HepG2 (cell line): Measurements from ENCODE around the gene SGF29. TPM values are rescaled to one million over a fixed set of nuclear protein-coding genes. Genes with fewer than 3 reads are reported as not detected.

Experiments
- ARNT ChIP-seq: fragments of 450-650 bp; IDR thresholded peaks from 2 replicates; pipeline ENCODE4 v1.6.1; 2017
- BATF2 ChIP-seq: sonication (generic); formaldehyde crosslinking; IDR thresholded peaks from 2 replicates; pipeline ENCODE4 v1.8.0; 2022; ENCODE audit warnings: mild to moderate bottlenecking, missing genetic modification reagents, moderate library complexity
- BORCS8-MEF2B ChIP-seq: sonication (generic); formaldehyde crosslinking; IDR thresholded peaks from 2 replicates; pipeline ENCODE4 v1.8.0; 2022; ENCODE audit warnings: mild to moderate bottlenecking, missing genetic modification reagents
- HOXA5 ChIP-seq: sonication (generic); formaldehyde crosslinking; IDR thresholded peaks from 2 replicates; pipeline ENCODE4 v1.4.0; 2020; ENCODE audit warnings: missing genetic modification reagents
- KLF11 ChIP-seq: IDR thresholded peaks from 2 replicates; pipeline ENCODE4 v1.6.1; 2016; ENCODE audit warnings: missing compliant biosample characterization
- KLF12 ChIP-seq: sonication (generic); formaldehyde crosslinking; IDR thresholded peaks from 2 replicates; pipeline ENCODE4 v1.4.0; 2020; ENCODE audit warnings: missing genetic modification reagents, borderline replicate concordance
- KLF6 ChIP-seq: IDR thresholded peaks from 2 replicates; pipeline ENCODE4 v1.8.0; 2016; ENCODE audit warnings: missing biosample characterization, missing genetic modification reagents
- MEIS1 ChIP-seq: sonication (generic); formaldehyde crosslinking; IDR thresholded peaks from 2 replicates; pipeline ENCODE4 v1.9.0; 2021; ENCODE audit warnings: mild to moderate bottlenecking, missing genetic modification reagents, moderate library complexity, borderline replicate concordance
- MEIS2 ChIP-seq: sonication (generic); formaldehyde crosslinking; IDR thresholded peaks from 2 replicates; pipeline ENCODE4 v1.9.0; 2021; ENCODE audit warnings: mild to moderate bottlenecking, missing genetic modification reagents
- ONECUT2 ChIP-seq: sonication (generic); formaldehyde crosslinking; IDR thresholded peaks from 2 replicates; pipeline ENCODE4 v1.4.0; 2020; ENCODE audit warnings: missing genetic modification reagents
- PITX1 ChIP-seq: sonication (generic); formaldehyde crosslinking; IDR thresholded peaks from 2 replicates; pipeline ENCODE4 v1.5.1; 2020; ENCODE audit warnings: mild to moderate bottlenecking, missing genetic modification reagents
- SNRNP70 ChIP-seq: fragments of 200-400 bp; formaldehyde crosslinking; IDR thresholded peaks from 2 replicates; pipeline ENCODE4 v1.6.1; 2017; ENCODE audit warnings: mild to moderate bottlenecking, low read depth, low read length, moderate library complexity
- SRSF1 ChIP-seq: fragments of 200-400 bp; formaldehyde crosslinking; optimal IDR thresholded peaks from 2 replicates; pipeline ENCODE3; 2017; ENCODE audit warnings: mild to moderate bottlenecking, low read depth, low read length, moderate library complexity
- TCF12 ChIP-seq, 2 experiments: fragments of 450-650 bp in 1 of 2; sonication (generic) in 1 of 2; formaldehyde crosslinking in 1 of 2; IDR thresholded peaks; 2 replicates each; pipeline versions ENCODE4 v1.6.1 to v1.8.0; 2017 to 2022; ENCODE audit warnings: antibody characterized with exemption in 1 of 2, mild to moderate bottlenecking in 1 of 2, missing genetic modification reagents in 1 of 2, moderate library complexity in 1 of 2
- TCF7 ChIP-seq: sonication (generic); IDR thresholded peaks from 2 replicates; pipeline ENCODE4 v1.6.1; 2016; ENCODE audit warnings: antibody characterized with exemption, low read depth
- TRIM24 ChIP-seq: sonication (generic); formaldehyde crosslinking; IDR thresholded peaks from 2 replicates; pipeline ENCODE4 v1.8.0; 2022; ENCODE audit warnings: mild to moderate bottlenecking, missing genetic modification reagents
- ZBTB7B ChIP-seq: sonication (generic); formaldehyde crosslinking; IDR thresholded peaks from 2 replicates; pipeline ENCODE4 v1.4.0; 2020; ENCODE audit warnings: missing genetic modification reagents
- ZFP91 ChIP-seq: sonication (generic); formaldehyde crosslinking; IDR thresholded peaks from 2 replicates; pipeline ENCODE4 v1.9.0; 2022; ENCODE audit warnings: missing genetic modification reagents, mild to moderate bottlenecking, borderline replicate concordance
- ZNF136 ChIP-seq: sonication (generic); formaldehyde crosslinking; IDR thresholded peaks from 2 replicates; pipeline ENCODE4 v1.8.1; 2022; ENCODE audit warnings: low read depth, mild to moderate bottlenecking, moderate library complexity, missing genetic modification reagents
- ZNF274 ChIP-seq: sonication (generic); formaldehyde crosslinking; IDR thresholded peaks from 2 replicates; pipeline ENCODE4 v1.5.1; 2020; ENCODE audit warnings: mild to moderate bottlenecking, missing genetic modification reagents
- ZNF296 ChIP-seq: sonication (generic); formaldehyde crosslinking; conservative IDR thresholded peaks from 2 replicates; pipeline ENCODE4 v1.5.0; 2020; ENCODE audit warnings: mild to moderate bottlenecking, missing genetic modification reagents
- ZNF3 ChIP-seq: IDR thresholded peaks from 2 replicates; pipeline ENCODE4 v1.7.0; 2017; ENCODE audit warnings: inconsistent platforms
- ZNF33B ChIP-seq: sonication (generic); formaldehyde crosslinking; IDR thresholded peaks from 2 replicates; pipeline ENCODE4 v1.5.1; 2020; ENCODE audit warnings: mild to moderate bottlenecking, missing genetic modification reagents
- ZNF709 ChIP-seq: sonication (generic); formaldehyde crosslinking; IDR thresholded peaks from 2 replicates; pipeline ENCODE4 v1.5.0; 2020; ENCODE audit warnings: mild to moderate bottlenecking, missing genetic modification reagents
- ZNF782 ChIP-seq: sonication (generic); formaldehyde crosslinking; IDR thresholded peaks from 2 replicates; pipeline ENCODE4 v1.4.0; 2020; ENCODE audit warnings: missing genetic modification reagents, mild to moderate bottlenecking, borderline replicate concordance
- ZNF83 ChIP-seq: sonication (generic); formaldehyde crosslinking; IDR thresholded peaks from 2 replicates; pipeline ENCODE4 v1.4.0; 2020; ENCODE audit warnings: missing genetic modification reagents, mild to moderate bottlenecking, borderline replicate concordance
- ZSCAN29 ChIP-seq: sonication (generic); formaldehyde crosslinking; conservative IDR thresholded peaks from 2 replicates; pipeline ENCODE4 v1.4.0; 2020; ENCODE audit warnings: mild to moderate bottlenecking, missing genetic modification reagents
- ZSCAN31 ChIP-seq: sonication (generic); formaldehyde crosslinking; IDR thresholded peaks from 2 replicates; pipeline ENCODE4 v1.5.0; 2020; ENCODE audit warnings: low read depth, mild to moderate bottlenecking, missing genetic modification reagents
- ZZZ3 ChIP-seq: sonication (generic); formaldehyde crosslinking; IDR thresholded peaks from 2 replicates; pipeline ENCODE4 v1.4.0; 2020; ENCODE audit warnings: missing genetic modification reagents, mild to moderate bottlenecking, borderline replicate concordance
- polyA plus RNA-seq, 8 experiments: library from polyadenylated mRNA; depleted of rRNA in 3 of 8; stranded (reverse) in 7 of 8; unstranded in 1 of 8; fragments of >200 nt; fragmentation: Illumina TruSeq in 4 of 8; extraction: Trizol in 4 of 8; gene quantifications; 2 replicates each; pipeline versions ENCODE4 v1.2.1 to v1.2.3, GENCODE V29; 2011 to 2016; ENCODE audit warnings: low read depth in 4 of 8, missing spikeins in 1 of 8, mixed read lengths in 1 of 8; ENCODE audit not compliant: insufficient read depth in 1 of 8
- total RNA-seq, 5 experiments: library from RNA; depleted of rRNA; stranded (reverse); fragments of >200 nt; fragmentation: Illumina TruSeq; extraction: Trizol; gene quantifications; 2 replicates each; pipeline ENCODE4 v1.2.3, GENCODE V29; 2016; ENCODE audit warnings: low read depth in 1 of 5
- TF ChIP-seq, protein P1 (sequence below): sonication (generic); formaldehyde crosslinking; conservative IDR thresholded peaks from 2 replicates; pipeline ENCODE4 v1.4.0; 2020; ENCODE audit warnings: missing genetic modification reagents

SGF29 gene
- total and polyA plus RNA-seq, 2 of the 13 experiments (the other 11 are each of a cell fraction or from before 2014, with no cell fraction given), result 5.0 to 29.4 TPM

DNA sequence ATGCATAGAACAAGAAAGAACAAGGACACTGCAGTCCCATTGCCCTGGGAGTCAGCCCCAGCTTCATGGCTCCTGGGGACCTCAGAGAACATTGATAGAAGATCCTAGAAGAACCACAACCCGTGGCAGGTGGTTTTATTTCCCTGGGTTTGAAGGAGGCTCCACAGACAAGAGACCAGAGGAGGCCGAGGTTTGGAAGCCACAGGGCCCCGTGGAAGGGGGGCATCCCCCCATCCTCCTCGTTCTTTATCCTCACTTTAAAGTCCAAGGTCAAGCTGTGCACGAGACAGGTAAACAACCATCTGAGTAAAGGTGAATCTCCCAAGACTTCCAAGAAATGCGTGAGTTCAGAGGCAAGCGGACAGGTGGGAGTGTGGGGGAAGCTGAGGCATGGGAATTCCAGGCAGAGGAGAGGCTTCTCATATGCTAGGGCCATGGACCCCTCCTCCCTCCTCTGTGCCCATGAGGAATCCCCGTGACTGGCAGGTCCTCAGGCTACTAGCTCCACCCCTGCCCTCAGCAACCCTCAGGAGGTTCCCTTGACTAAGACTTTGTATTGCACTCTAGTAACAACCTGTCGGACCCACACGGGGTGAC is 57.0 kb downstream of the SGF29 start (continued):
- TF ChIP-seq TCF12 (IDR thresholded peaks at IDR 0.05) (no peak), TCF12 (CRISPR knock-in tag; IDR thresholded peaks at IDR 0.05) (no peak), PITX1 (no peak), TCF7 (no peak), BORCS8-MEF2B (CRISPR knock-in tag) (no peak), KLF6 (CRISPR knock-in tag) (no peak; the same call in 1 of the 2 replicates), ZNF3 (no peak), HOXA5 (CRISPR knock-in tag) (no peak), TRIM24 (CRISPR knock-in tag) (no peak), ZBTB7B (0 out of 2 replicates have a peak, but pooled peaks have one; percentile 8), KLF12 (CRISPR knock-in tag) (no peak), ZZZ3 (no peak), ARNT (no peak), MEIS1 (CRISPR knock-in tag) (no peak; the same call in 1 of the 2 replicates), MEIS2 (CRISPR knock-in tag) (no peak), ZFP91 (CRISPR knock-in tag) (no peak), ZNF33B (CRISPR knock-in tag) (peak; percentile 85; the same call in 1 of the 2 replicates), BATF2 (CRISPR knock-in tag) (no peak), ZNF136 (CRISPR knock-in tag) (0 out of 2 replicates have a peak, but pooled peaks have one; percentile 7), SNRNP70 (no peak), ZNF782 (CRISPR knock-in tag) (no peak), SRSF1 (no peak), ZSCAN31 (CRISPR knock-in tag) (0 out of 2 replicates have a peak, but pooled peaks have one; percentile 39), ZNF83 (0 out of 2 replicates have a peak, but pooled peaks have one; percentile 10), ONECUT2 (CRISPR knock-in tag) (no peak), ZNF274 (CRISPR knock-in tag) (peak; percentile 81; the same call in 1 of the 2 replicates), ZSCAN29 (CRISPR knock-in tag) (no peak), ZNF296 (no peak), ZNF709 (CRISPR knock-in tag) (no peak), KLF11 (CRISPR knock-in tag) (no peak)
- TF ChIP-seq, protein P1, sequence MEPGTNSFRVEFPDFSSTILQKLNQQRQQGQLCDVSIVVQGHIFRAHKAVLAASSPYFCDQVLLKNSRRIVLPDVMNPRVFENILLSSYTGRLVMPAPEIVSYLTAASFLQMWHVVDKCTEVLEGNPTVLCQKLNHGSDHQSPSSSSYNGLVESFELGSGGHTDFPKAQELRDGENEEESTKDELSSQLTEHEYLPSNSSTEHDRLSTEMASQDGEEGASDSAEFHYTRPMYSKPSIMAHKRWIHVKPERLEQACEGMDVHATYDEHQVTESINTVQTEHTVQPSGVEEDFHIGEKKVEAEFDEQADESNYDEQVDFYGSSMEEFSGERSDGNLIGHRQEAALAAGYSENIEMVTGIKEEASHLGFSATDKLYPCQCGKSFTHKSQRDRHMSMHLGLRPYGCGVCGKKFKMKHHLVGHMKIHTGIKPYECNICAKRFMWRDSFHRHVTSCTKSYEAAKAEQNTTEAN, result no peak
